Measurements from ENCODE around the gene ADAM8.

The ADAM8 gene

DNA sequence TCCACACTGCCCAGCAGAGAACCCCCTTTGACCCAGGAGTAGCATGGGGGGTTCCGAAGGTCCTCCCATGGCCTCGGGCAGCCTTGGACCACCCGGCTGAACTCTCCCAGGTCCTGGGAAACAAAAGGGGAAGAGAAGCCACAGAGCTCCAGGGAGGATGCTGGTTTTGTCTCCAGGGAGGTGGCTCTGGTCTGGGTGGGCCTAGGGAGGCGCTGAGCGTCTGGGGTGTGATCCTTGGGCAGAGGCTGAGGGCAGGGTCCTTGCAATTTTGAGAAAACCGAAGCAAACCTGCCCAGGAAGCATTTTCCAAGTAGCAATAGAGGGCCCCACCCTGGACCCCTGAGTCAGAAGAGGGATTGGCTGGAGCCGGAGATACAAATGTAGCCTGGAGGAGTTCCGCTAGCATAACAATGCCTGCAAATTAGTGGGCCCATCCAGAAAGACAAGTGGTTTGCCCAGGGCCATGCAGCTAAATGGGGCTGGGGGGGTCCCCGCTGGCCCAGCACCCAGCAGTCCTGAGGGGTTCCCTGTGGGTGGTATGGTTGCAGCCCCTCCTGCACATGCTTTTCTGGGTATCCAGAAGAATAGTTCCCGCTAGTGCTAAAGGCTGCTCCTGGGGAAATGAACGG lies 44.6 kb downstream of the ADAM8 start:
- H3K4me3 ChIP-seq (ENCODE audit: control insufficient read depth, low read depth, low read length), result no peak overlapping the region
- DNase-seq (ENCODE audit: low read depth), result no peak
- TF ChIP-seq, protein P1, sequence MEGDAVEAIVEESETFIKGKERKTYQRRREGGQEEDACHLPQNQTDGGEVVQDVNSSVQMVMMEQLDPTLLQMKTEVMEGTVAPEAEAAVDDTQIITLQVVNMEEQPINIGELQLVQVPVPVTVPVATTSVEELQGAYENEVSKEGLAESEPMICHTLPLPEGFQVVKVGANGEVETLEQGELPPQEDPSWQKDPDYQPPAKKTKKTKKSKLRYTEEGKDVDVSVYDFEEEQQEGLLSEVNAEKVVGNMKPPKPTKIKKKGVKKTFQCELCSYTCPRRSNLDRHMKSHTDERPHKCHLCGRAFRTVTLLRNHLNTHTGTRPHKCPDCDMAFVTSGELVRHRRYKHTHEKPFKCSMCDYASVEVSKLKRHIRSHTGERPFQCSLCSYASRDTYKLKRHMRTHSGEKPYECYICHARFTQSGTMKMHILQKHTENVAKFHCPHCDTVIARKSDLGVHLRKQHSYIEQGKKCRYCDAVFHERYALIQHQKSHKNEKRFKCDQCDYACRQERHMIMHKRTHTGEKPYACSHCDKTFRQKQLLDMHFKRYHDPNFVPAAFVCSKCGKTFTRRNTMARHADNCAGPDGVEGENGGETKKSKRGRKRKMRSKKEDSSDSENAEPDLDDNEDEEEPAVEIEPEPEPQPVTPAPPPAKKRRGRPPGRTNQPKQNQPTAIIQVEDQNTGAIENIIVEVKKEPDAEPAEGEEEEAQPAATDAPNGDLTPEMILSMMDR (conservative IDR thresholded peaks at IDR 0.05; ENCODE audit: control insufficient read depth, insufficient read depth, low read depth, low read length), result no peak

DNA sequence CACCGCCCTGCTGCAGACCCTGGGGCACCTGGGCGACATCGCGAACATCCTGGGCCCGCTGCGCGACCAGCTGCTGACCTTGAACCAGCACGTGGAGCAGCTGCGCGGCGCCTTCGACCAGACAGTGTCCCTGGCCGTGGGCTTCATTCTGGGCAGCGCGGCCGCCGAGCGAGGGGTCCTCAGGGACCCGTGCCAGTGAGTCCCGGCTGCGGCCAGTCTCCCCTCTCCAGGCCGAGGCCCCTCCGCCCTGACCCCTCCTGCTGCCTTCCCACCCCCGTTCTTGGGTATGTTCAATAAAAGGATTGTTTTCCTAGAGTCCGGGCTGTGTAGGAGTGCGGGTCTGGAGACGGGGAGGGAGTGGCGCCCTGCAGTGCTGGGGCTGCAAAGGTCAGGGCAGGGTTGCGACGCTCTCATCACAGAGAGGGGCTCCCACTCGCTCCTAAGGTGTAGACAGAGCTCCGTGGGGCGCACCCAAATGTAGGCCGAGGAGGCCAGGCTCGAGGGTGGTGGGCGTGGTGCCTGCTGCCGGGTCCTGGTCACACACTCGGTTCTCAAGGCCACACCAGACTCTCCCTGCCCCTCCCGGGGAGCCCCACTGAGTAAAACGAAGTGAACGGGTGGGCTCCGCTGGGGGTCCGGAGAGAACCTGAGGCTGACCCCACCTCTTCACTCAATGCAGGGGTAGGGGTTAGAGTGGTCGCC lies 45.3 kb downstream of the ADAM8 start:
- no peak overlapping the region for H3K4me3 ChIP-seq (ENCODE audit: control insufficient read depth, low read depth, low read length)
- TF ChIP-seq, protein P1 (conservative IDR thresholded peaks at IDR 0.05; ENCODE audit: control insufficient read depth, insufficient read depth, low read depth, low read length), result no peak
- no peak for DNase-seq (ENCODE audit: low read depth)

DNA sequence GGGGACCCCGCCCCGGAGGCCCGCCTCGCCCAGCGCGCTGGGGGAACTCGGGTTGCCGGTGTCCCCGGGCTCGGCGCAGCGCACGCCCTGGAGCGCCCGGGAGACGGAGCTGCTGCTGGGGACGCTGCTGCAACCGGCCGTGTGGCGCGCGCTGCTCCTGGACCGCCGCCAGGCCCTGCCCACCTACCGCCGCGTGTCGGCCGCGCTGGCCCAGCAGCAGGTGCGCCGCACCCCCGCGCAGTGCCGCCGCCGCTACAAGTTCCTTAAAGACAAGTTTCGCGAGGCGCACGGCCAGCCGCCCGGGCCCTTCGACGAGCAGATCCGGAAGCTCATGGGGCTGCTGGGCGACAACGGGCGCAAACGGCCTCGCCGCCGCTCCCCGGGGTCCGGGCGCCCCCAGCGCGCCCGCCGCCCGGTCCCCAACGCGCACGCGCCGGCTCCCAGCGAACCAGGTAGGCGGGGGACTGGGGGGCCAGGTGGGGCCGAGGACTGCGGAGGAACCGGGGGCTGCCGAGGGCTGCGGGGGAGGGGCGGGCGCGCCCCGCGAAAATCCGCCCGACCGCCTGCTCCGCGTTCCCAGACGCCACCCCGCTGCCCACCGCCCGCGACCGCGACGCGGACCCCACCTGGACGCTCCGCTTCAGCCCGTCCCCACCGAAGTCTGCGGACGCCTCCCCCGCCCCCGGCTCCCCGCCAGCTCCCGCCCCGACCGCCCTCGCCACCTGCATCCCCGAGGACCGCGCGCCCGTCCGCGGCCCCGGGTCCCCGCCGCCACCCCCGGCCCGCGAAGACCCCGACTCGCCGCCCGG lies 46.1 kb downstream of the ADAM8 start:
- H3K4me3 ChIP-seq (ENCODE audit: control insufficient read depth, low read depth, low read length), result no peak overlapping the region
- DNase-seq (ENCODE audit: low read depth), result no peak
- TF ChIP-seq, protein P1 (conservative IDR thresholded peaks at IDR 0.05; ENCODE audit: control insufficient read depth, insufficient read depth, low read depth, low read length), result no peak

DNA sequence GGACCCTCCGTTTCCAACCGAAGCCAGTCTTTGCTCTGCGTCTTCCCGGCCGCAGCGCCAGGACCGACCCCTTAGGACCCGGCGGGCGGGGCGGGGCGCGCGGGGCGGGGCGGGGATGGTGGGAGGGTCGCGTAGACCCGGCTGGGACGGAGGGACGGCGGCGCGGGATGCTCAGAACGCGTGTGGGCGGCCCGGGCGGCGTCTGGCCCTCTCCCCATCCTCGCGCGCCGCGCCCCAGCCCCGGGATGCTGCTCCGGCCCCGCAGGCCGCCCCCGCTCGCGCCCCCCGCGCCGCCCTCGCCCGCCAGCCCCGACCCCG lies 46.7 kb downstream of the ADAM8 start, which contains the start of gene UTF1:
TSS of gene UTF1 (plus strand) at position 174 of the 318 bp plus-strand sequence. CDS start at position 246, 72 bp downstream.
- TF ChIP-seq, protein P1 (conservative IDR thresholded peaks at IDR 0.05; ENCODE audit: control insufficient read depth, insufficient read depth, low read depth, low read length), result no peak
- H3K4me3 ChIP-seq (ENCODE audit: control insufficient read depth, low read depth, low read length), result no peak within 1 kb of the TSS
- no peak for DNase-seq (ENCODE audit: low read depth)

DNA sequence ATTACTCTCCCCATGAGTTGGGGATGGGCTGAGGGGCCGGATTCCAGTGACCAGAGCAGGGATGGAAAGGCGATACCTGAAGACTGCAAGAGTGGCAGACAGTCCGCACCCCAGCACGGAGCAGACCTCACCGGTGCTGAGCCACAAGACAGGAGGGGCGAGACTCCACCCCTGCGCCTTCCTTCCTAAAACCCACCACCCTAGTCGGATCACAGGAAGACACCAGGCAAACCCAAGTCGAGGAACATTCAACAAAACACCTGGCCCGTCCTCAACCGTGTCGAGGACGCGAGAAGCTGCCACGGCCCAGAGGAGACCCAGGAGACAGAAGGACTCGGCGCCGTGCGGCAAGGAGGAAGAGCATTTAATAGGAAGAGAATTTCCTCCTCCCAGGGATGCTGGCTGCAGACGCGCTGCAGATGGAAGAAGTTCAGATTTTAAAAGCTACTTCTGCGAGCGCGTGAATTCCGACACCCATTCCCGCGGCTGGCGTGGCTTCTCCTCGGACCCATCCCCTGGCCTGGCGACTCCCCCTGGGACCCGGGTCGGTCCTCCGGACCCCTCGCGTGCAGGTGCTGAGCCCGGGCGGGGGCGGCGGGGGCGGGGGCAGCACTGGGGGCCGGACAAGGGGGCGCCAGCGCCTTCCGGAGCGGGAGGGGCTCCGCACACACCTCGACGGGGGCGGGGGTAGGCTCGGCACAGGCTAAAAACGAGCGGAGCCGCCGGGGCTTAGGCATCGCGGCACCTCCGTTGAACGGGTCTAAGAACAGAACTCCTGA lies 47.2 kb downstream of the ADAM8 start:
- no peak overlapping the region for H3K4me3 ChIP-seq (ENCODE audit: control insufficient read depth, low read depth, low read length)

DNA sequence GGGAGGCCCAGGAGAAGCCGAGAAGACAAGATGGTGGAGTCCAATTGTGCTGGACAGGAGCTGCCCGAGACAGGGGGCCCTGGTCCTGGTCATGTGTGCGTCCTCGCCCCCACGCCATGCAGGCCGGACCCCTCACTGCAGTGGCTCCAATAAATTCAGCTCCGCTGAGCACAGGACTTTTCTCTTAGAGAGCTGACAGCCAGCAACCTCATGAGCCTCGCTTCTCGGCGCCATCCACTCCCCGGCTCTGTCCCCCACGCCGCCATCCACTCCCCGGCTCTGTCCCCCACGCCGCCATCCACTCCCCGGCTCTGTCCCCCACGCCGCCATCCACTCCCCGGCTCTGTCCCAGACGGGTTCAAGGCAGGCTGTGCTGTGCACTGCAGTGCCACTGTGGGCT lies 49.4 kb downstream of the ADAM8 start:
- DNase-seq (ENCODE audit: low read depth), result no peak
- H3K4me3 ChIP-seq (ENCODE audit: control insufficient read depth, low read depth, low read length), result no peak overlapping the region
- TF ChIP-seq, protein P1 (conservative IDR thresholded peaks at IDR 0.05; ENCODE audit: control insufficient read depth, insufficient read depth, low read depth, low read length), result no peak

More for the DNA sequence above, 47.2 kb downstream of the ADAM8 start:
- DNase-seq (ENCODE audit: low read depth), result no peak
- TF ChIP-seq, protein P1 (conservative IDR thresholded peaks at IDR 0.05; ENCODE audit: control insufficient read depth, insufficient read depth, low read depth, low read length), result no peak
